NCI-H460 (cell line): Measurements from ENCODE around the gene HDAC4. TPM values are rescaled to one million over a fixed set of nuclear protein-coding genes. Genes with fewer than 3 reads are reported as not detected.
"Not testable (repeated sequence)": the region's sequence is repeated elsewhere in the genome, so short reads cannot be mapped to it uniquely, and the experiment has no call there.

Experiments used
- DNase-seq: peaks from one replicate; pipeline ENCODE4 v3.0.0-alpha.2; 2016; ENCODE audit warnings: low read depth; ENCODE audit errors: extremely low read depth
- total RNA-seq: library from RNA; depleted of rRNA; stranded (reverse); fragments of >200 nt; shearing (Covaris generic); gene quantifications from 2 replicates; pipeline ENCODE4 v1.2.3, GENCODE V29; 2014

Gene HDAC4
- total RNA-seq, 1 experiment from 2014 or later, result 21.0 TPM

- no peak for DNase-seq
These were observed 330.4 kb downstream of the HDAC4 start for GRCh38 chr2:239070466-239070865.

DNA sequence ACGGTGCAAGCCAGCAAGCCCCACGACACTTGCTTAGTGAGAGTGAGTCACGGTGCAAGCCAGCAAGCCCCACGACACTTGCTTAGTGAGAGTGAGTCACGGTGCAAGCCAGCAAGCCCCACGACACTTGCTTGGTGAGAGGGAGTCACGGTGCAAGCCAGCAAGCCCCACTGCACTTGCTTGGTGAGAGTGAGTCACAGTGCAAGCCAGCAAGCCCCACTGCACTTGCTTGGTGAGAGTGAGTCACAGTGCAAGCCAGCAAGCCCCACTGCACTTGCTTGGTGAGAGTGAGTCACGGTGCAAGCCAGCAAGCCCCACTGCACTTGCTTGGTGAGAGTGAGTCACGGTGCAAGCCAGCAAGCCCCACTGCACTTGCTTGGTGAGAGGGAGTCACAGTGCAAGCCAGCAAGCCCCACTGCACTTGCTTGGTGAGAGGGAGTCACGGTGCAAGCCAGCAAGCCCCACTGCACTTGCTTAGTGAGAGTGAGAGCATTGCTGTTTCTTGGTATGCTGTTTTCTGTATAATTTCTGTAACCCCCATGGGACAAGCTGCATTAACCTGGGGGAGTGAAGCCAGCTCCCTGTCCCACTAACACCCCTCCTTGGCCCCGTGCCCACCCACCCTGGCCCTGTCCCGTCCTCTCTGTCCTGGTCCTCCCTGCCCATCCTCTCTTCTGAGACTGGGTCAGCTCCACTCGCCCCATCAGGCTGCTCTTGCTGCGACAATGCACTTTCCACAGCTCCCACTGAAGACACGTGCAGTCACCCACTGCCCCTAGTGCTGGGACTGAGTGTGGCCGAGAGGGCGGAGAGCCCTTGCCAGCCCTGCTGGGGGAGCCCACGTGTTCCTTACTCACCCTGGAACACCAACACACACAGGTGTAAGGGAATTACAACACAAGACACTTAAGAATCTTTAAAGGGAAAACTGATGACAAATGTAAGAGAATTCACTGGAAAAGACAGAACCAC, 331.2 kb downstream of the HDAC4 start:
- not testable (repeated sequence) for DNase-seq

DNA sequence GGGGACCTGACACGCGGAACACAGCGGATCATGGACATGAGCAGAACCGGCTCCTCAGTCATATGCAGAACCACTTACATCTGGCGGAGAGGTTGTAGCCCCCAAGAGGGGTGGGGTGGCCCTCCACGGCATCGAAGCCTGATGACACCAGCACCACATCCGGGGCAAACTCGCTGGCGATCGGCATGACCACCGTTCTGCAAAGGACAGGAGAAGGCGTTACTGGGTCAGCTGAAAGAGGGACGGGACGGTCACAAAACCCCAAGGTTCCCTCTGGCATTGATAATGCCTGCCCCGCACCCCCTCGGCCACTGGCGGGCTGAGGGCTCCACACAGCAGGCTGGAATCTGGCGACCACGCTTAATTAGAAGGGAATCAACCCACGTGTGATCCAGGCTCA, 332.4 kb downstream of the HDAC4 start:
- no peak for DNase-seq

DNA sequence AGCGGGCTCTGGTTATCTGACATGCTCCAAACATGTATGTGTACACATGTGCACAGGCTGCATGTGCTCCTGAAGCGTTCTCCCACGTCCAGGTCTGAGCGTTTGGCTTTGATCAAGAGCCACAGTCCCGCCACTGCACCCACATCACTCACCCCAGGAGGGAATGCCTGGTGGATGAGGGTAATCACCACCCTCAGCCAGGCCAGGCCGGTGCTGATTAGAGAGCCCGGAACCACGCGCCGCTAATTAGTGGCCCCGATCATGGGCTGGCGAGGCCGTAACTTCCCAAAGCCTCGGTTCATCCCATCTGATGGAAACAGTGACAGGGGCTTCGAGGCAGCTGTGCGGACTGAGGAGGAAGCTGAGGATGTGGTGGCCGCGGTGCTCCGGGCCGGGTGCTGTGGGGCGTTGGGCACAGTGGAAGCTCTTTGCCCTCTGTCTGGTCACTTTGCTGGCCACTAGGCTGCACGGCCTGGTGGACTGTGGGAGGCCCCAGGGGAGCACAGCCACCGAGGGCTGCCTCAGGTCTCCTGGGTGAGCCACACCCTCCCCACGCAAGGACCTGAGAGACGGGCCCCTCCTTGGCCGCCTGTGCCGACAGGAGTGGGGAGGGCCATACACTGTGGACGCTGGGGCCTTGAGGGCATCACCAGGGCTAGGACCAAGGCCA, 333.5 kb downstream of the HDAC4 start:
- no peak for DNase-seq

GRCh38 chr2:239066597-239066996, 334.2 kb downstream of the HDAC4 start:
- no peak for DNase-seq

DNA sequence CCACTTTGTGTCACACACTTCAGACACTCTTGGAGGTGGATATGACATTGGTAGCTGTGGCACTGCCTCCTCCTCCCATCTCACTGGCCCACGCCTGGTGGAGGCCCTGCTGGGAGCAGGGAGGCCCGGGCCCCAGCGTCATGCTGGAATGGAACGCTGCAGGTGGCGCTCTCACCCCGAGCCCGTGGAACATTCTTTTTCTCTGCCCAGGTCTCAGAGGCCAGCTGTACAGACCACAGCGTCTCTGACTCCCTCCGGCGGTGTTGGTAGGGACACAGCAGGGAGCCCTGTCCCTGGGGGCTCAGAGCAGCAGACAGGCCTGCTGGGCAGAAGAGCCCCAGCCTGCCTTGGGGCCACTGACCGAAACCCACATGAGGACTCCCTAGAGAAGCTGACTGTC, 334.9 kb downstream of the HDAC4 start:
- no peak for DNase-seq

GRCh38 chr2:239065537-239065936, 335.3 kb downstream of the HDAC4 start:
- no peak for DNase-seq

DNA sequence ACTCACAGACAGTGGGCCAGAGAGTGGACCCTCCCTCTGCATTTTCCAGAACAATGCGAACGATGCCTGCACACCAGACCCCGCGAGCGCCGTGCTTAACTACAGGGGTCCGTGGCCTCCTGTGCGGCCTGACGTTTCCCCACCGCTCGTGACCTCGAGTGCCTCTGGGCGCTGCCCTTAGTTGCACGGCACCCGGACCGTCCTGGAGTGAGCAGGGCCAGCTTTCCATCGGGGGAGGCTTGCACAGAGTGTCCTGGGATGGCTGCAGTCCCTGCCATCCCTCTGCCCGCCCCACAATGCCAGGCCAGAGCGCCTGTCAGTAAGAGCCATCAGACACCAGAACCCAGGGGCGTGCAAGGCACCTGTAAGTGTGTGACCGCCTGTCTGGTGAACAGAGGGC, 335.9 kb downstream of the HDAC4 start:
- no peak for DNase-seq

- DNase-seq, result no peak
These were observed 336.6 kb downstream of the HDAC4 start for GRCh38 chr2:239064253-239064652.

GRCh38 chr2:239062743-239063142, 338.1 kb downstream of the HDAC4 start:
- DNase-seq, result no peak

DNA sequence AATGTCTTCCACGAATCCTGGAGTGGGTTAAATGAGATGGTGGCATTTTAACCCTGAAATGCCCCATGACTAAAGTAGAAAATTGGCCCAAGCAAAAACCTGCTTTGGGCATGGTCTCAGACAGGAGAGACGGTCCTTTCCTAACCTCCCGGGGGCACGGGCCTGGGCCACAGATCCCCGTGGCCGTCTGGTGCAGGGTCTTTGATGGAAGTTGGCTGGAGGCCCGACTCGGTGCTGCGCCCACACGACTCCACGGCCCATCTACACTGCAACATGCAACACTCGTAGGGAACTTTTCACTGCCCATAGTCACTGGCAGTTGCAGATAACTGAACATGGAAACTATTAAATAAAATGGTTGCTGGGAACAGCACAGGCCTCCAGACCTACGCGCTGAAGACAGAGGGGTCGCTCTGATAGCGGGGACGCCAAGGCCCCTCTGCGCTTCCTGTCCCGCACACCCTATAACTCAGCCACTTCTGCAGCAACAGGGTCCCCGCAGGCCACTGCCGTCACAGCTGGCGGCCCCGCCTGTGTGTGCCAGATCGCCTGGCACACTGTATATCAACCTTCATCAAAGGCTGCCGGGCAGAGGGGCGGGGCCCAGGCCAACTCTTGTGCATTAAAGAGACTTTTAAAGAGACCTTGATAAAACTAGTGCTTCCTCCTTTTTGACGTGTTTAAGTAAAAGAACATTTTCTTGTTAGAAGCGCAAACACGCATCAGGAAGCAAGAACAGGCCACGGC, 338.8 kb downstream of the HDAC4 start:
- DNase-seq, result no peak

- DNase-seq, result no peak
These were observed 339.6 kb downstream of the HDAC4 start for GRCh38 chr2:239061121-239061666.

GRCh38 chr2:239060676-239061075, 340.1 kb downstream of the HDAC4 start:
- no peak for DNase-seq

- no peak for DNase-seq
These were observed 341.0 kb downstream of the HDAC4 start for GRCh38 chr2:239059854-239060253.

- no peak for DNase-seq
These were observed 342.1 kb downstream of the HDAC4 start for GRCh38 chr2:239058766-239059165.

DNA sequence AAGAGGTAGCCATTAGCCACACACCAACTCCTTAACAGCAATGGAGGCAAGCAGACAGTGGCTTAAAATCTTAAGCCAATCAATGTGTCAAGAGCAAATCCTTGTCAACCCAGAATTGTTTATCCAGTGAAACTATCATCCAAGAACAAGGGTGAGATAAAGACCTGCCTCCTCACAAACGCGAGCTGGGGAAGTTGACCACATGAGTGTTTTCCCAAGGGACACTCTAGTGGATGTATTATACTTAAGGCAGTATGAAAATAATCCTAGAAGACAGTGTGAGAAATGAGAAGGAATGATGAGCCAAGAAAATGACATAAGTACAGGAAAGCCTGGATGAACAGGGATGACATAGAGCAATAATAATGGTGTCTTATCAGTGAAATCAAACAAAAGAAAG, 343.3 kb downstream of the HDAC4 start:
- DNase-seq, result no peak

- DNase-seq, result no peak
These were observed 344.2 kb downstream of the HDAC4 start for GRCh38 chr2:239056611-239057010.

- no peak for DNase-seq
These were observed 344.9 kb downstream of the HDAC4 start for GRCh38 chr2:239055756-239056493.

DNA sequence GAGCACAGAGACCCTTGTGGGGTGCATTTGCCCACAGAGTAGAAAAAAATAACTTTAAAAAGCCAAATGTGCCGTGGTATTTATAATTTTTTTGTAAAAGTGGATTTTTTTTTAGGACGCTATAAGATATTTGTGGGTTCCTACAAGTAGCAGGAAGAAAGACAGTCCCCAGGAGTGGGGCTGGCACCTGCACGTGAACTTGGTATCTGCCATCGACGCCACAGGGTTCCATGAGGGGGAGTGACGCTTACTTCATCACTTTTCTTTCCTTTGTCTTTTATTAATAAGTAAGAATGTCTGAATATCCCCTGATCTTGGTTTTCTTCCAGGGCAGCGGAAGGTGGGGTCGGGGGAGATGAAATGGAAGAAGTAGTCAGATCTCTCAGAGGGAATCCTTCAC, 345.9 kb downstream of the HDAC4 start:
- DNase-seq, result no peak

- no peak for DNase-seq
These were observed 346.9 kb downstream of the HDAC4 start for GRCh38 chr2:239053801-239054503.
